Skeletal muscle tissue (tissue), 4 donors: ENCODE measurements around the gene BPGM. TPM values are rescaled to one million over a fixed set of nuclear protein-coding genes. Genes with fewer than 3 reads are reported as not detected.

ENCODE experiments used
- H3K27ac ChIP-seq: one replicate; pipeline ENCODE4 v1.7.0; 2013; ENCODE audit warnings: mild to moderate bottlenecking, low read depth, low read length, inconsistent platforms
- H3K27me3 ChIP-seq, 3 donors: one replicate each; pipeline ENCODE4 v1.7.0; 2013; ENCODE audit warnings: low read length in 3 of 3; ENCODE audit not compliant: control insufficient read depth in 3 of 3, insufficient read depth in 3 of 3
- H3K36me3 ChIP-seq, 3 donors: one replicate each; pipeline ENCODE4 v1.7.0; 2013; ENCODE audit warnings: low read length in 3 of 3; ENCODE audit not compliant: control insufficient read depth in 3 of 3, insufficient read depth in 3 of 3
- H3K4me1 ChIP-seq, 3 donors: one replicate each; pipeline ENCODE4 v1.7.0; 2013; ENCODE audit warnings: low read length in 3 of 3, mild to moderate bottlenecking in 3 of 3; ENCODE audit not compliant: control insufficient read depth in 3 of 3, insufficient read depth in 3 of 3
- H3K4me3 ChIP-seq, 3 donors: one replicate each; pipeline ENCODE4 v1.7.0; 2013; ENCODE audit warnings: low read length in 3 of 3
- H3K9ac ChIP-seq, 3 donors: one replicate each; pipeline ENCODE4 v1.7.0; 2013; ENCODE audit warnings: low read length in 3 of 3, mild to moderate bottlenecking in 3 of 3, moderate library complexity in 2 of 3, low read depth in 1 of 3
- H3K9me3 ChIP-seq, 3 donors: one replicate each; pipeline ENCODE4 v1.7.0; 2013; ENCODE audit warnings: low read length in 3 of 3; ENCODE audit not compliant: control insufficient read depth in 3 of 3
- total RNA-seq: library from RNA; depleted of rRNA; stranded (reverse); fragments of >200 nt; gene quantifications from one replicate; pipeline ENCODE4 v1.2.3, GENCODE V29; 2014
- donor health status: Osteomylitis.

The BPGM gene
- total RNA-seq, 1 donor from 2014 or later: 92.9 TPM

- no peaks in the 10 kb centered on the region for H3K9me3 ChIP-seq
- H3K9ac ChIP-seq: no peak overlapping the region
- no peaks in the 10 kb centered on the region for H3K36me3 ChIP-seq
- H3K27me3 ChIP-seq: no peaks in the 10 kb centered on the region
- peak overlapping the region; percentile 61 for H3K27ac ChIP-seq
- H3K4me3 ChIP-seq: no peak overlapping the region
- H3K4me1 ChIP-seq: no peaks in the 10 kb centered on the region
These were observed 56.0 kb downstream of the BPGM start for GRCh38 chr7:134702366-134703240.

- H3K4me3 ChIP-seq: no peak overlapping the region
- H3K36me3 ChIP-seq: no peaks in the 10 kb centered on the region
- H3K9ac ChIP-seq: no peak overlapping the region
- no peaks in the 10 kb centered on the region for H3K4me1 ChIP-seq
- H3K9me3 ChIP-seq: no peaks in the 10 kb centered on the region
- peak overlapping the region; percentile 61 for H3K27ac ChIP-seq
- no peaks in the 10 kb centered on the region for H3K27me3 ChIP-seq
These were observed 56.6 kb downstream of the BPGM start for GRCh38 chr7:134703241-134703594.

DNA sequence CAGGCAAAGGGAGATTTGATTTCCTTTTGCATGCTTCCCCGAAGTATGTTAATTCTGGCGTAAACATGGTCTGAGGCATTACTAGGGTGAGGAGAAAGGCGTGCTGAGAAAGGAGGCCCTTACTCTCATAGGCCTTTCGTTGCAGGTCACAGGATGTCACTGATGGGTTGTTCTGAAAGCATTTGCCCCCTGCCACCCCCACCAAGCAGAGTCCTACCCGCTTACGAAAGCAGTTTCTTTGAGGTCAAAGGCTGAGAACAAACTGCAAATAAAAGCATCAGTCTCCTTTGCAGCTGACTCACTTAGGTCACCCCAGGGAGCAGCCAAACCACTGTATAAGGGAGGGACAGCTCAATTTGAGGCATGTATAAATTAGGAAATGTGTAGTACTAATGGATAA is 57.1 kb downstream of the BPGM start:
- no peaks in the 10 kb centered on the region for H3K4me1 ChIP-seq
- H3K4me3 ChIP-seq: no peak overlapping the region
- H3K36me3 ChIP-seq: no peaks in the 10 kb centered on the region
- H3K9ac ChIP-seq: no peak overlapping the region
- no peaks in the 10 kb centered on the region for H3K27me3 ChIP-seq
- peak overlapping the region; percentile 61 for H3K27ac ChIP-seq
- no peaks in the 10 kb centered on the region for H3K9me3 ChIP-seq

GRCh38 chr7:134704827-134705226 is 58.2 kb downstream of the BPGM start:
- Histone ChIP-seq H3K9me3 (no peaks in the 10 kb centered on the region), H3K36me3 (no peaks in the 10 kb centered on the region), H3K9ac (no peak overlapping the region), H3K4me3 (no peak overlapping the region), H3K27me3 (no peaks in the 10 kb centered on the region), H3K27ac (no peak overlapping the region), H3K4me1 (no peaks in the 10 kb centered on the region)

GRCh38 chr7:134705716-134706115 is 59.1 kb downstream of the BPGM start:
- Histone ChIP-seq H3K36me3 (no peaks in the 10 kb centered on the region), H3K27ac (no peak overlapping the region), H3K4me1 (no peaks in the 10 kb centered on the region), H3K9ac (no peak overlapping the region), H3K9me3 (no peaks in the 10 kb centered on the region), H3K4me3 (no peak overlapping the region), H3K27me3 (no peaks in the 10 kb centered on the region)

- Histone ChIP-seq H3K4me1 (no peaks in the 10 kb centered on the region), H3K4me3 (no peak overlapping the region), H3K27me3 (no peaks in the 10 kb centered on the region), H3K27ac (no peak overlapping the region), H3K9me3 (no peaks in the 10 kb centered on the region), H3K36me3 (no peaks in the 10 kb centered on the region), H3K9ac (no peak overlapping the region)
These were observed 59.8 kb downstream of the BPGM start for GRCh38 chr7:134706468-134706867.

DNA sequence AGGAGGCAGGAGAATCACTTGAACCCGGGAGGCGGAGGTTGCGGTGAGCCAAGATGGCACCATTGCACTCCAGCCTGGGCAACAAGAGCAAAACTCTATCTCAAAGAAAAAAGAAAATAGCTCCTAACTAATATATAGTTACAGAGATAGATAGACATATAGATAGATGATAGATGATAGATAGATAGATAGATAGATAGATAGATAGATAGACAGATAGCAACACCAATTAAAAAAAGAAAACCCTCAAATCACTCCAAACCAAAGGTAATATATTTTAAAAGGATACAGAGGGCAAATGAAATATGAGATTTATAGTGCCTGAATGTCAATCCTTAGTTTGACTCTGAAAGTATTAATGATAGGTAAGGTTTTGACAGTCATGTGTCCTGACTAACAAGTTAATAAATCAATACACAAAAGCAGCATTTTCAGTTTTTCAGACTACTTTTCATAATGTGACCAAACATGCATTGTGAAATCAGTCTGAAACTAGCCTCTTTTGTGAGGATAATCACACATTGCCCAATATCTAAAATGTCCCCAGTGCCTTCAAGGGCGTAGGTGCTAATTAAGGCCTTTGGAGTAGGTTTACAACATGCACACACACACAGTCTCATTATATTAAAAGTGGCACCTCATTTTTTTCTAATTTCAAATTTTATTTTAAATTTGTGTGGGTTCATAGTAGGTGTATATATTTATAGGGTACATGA is 61.2 kb downstream of the BPGM start:
- Histone ChIP-seq H3K4me3 (no peak overlapping the region), H3K4me1 (no peaks in the 10 kb centered on the region), H3K27ac (no peak overlapping the region), H3K27me3 (no peaks in the 10 kb centered on the region), H3K9me3 (no peaks in the 10 kb centered on the region), H3K36me3 (no peaks in the 10 kb centered on the region), H3K9ac (no peak overlapping the region)

- Histone ChIP-seq H3K36me3 (no peaks in the 10 kb centered on the region), H3K4me3 (no peak overlapping the region), H3K9ac (no peak overlapping the region), H3K4me1 (no peaks in the 10 kb centered on the region), H3K9me3 (no peaks in the 10 kb centered on the region), H3K27ac (no peak overlapping the region), H3K27me3 (no peaks in the 10 kb centered on the region)
These were observed 62.0 kb downstream of the BPGM start for GRCh38 chr7:134708692-134709091.

DNA sequence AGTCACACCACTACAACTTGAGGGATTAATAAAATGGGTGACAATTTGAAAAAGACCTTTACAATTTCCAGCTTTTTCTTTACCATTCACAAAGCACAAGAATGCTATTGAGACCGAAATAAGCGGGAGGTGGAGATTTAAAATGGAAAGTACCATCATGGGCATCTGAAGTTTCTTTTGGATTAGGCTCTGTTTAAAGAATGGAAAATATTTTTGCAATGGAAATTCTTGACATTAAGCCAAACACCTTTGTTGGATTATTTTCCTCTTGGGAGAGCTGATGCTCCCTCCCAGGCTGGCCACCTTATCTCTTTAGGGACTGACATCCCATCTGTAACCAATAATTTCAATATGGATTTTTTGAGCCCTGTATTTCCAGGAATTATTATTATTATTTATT is 62.5 kb downstream of the BPGM start:
- H3K36me3 ChIP-seq: no peaks in the 10 kb centered on the region
- no peak overlapping the region for H3K9ac ChIP-seq
- no peaks in the 10 kb centered on the region for H3K4me1 ChIP-seq
- no peaks in the 10 kb centered on the region for H3K9me3 ChIP-seq
- H3K27ac ChIP-seq: no peak overlapping the region
- H3K4me3 ChIP-seq: no peak overlapping the region
- no peaks in the 10 kb centered on the region for H3K27me3 ChIP-seq

DNA sequence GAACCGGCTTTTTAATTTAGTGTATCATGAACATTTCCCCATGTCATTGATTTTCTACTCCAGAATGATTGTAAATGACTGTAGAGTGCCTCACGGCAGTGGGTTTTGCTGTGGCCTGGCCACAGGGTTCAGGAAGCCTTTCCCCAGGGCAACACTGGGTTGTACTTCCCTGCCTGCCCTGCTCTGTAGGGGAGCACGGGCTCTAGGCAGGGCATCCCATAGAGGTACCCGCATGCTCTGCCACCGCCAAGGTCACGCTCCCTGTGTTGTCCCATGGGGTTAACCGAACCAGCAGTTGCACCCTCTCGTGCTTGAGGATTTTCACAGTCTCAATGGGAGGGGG is 63.8 kb downstream of the BPGM start:
- Histone ChIP-seq H3K9ac (no peak overlapping the region), H3K36me3 (no peaks in the 10 kb centered on the region), H3K4me1 (no peaks in the 10 kb centered on the region), H3K9me3 (no peaks in the 10 kb centered on the region), H3K27ac (no peak overlapping the region), H3K27me3 (no peaks in the 10 kb centered on the region), H3K4me3 (no peak overlapping the region)
